ENCODE results near the gene PLA2G12A.
A peak's percentile ranks its signal among the peaks of the same experiment; 100 is the strongest.

The PLA2G12A gene

GRCh38 chr4:109675843-109676242 is 54.0 kb downstream of the PLA2G12A start:
- no peak for DNase-seq

DNA sequence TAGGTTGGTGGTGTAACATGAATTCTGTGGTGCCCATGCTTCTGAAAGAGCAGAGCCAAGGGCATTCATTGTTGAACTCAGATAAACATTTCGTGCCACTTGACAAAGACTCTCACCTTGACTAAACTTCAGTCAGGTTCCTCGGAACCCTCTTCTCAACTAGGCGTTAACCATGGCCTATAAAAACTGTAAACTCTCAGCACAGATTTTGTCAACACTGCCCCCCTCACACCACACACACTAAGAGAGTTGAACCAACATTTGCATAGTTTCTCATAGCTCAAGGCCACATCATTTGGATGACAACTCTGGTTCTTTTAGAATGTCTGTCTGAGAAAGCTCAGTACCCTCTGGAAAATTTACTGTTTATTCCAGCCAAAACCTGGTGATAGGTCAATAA is 54.7 kb downstream of the PLA2G12A start:
- DNase-seq = no peak

DNA sequence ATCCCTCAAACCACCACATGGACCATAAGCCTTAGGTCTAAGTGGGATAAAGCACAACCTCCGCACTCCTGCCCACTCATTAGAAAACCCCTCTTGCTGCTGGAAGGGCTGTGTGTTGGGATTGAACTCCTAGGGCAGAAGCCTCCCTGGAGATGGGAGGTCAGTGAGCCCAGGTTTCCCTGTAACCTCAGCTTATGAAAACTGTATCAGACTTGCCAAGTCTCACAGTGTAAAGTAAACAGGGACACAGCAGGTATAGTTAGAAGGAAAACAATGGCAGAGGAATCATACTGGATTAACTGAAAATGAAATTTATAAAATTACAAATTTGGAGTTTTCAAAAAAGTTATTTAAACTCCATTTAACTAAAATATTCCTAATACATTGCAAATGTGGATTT is 56.6 kb downstream of the PLA2G12A start:
- no peak for DNase-seq

DNA sequence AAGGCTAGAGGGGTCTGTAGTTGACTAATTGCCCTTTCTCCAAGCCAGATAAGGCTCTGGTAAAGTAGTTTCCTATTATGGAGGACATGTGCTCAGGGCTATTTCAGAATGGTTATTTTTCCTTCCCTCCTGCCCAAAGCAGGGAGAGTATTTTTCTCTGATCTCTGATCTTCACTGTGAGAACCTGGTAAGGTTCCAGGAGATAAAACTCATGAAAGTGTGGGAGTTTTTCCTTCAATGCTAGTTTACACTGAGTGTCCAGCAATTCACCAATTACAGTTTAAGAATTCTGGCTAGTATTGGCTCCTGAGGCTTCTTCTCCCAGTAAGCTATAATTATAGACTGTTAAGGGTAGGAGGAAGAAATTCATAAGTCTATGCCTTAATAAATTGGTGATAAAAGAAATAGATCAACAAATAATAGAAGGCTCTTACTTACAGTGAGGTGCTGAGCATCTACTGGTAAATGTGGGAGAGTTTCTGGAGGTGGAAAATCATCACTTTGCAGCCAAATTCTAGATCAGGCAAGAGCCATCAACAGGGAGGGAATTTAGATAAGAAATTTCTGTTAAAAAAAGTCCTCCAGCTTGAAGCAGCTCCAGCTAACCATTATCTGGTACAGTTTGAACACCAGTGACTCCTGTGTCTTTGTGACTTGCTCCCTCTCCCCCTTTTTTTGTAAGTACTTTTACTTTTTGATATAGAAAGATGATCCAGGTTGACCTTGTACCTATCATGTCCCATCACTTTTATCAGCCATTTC is 57.5 kb downstream of the PLA2G12A start:
- DNase-seq = no peak

- DNase-seq = peak; percentile 48
These were observed 58.5 kb downstream of the PLA2G12A start for GRCh38 chr4:109671350-109671749.

DNA sequence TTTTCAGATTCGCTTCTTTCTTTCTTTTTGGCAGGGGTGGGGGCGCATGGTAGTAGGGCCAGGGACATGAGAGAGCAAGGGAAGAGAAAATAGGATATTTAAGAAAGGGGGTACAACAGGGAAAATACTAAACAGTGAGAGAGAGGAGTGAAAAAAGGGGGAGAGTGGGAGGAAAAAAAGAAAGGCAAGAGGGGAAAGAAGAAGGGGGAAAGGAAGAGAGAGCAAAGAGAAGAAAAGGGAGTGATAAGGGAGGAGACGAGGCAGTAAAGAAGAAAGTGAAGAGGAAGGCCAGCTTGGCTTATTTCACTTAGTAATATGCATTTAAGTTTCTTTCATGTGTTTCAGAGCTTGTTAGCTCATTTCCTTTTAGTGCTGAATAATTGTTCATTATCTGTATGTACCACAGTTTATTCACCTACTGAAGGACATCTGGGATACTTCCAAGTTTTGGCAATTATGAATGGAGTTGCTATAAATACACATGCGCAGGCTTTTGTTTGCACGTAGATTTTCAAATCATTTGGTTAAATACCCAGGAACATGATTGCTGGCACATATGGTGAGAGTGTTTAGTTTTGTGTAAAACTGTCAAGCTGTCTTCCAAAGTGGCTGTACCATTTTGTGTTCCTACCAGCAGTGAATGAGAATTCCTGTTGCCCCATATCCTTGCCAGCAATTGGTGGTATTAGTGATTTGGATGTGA is 63.9 kb downstream of the PLA2G12A start:
- no peak for DNase-seq

DNA sequence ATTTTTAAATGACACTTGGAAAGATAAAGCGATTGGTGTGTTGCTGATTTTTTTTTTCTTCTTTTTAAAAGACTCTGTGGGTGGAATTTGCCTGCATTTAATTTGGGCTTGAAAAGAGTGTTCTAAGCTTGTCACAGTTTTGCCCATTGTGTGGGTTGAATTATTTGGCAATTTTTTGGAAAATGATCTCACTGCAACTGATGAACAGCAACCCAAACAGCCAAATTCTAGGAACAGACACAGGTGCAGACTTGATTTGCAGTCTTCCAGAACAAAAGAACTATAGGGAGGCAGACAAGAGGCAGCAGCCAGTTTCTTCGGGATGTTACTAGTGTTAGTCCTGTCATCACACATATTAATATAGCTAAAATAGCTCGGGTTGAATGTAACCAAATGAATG is 67.1 kb downstream of the PLA2G12A start:
- DNase-seq = no peak

DNA sequence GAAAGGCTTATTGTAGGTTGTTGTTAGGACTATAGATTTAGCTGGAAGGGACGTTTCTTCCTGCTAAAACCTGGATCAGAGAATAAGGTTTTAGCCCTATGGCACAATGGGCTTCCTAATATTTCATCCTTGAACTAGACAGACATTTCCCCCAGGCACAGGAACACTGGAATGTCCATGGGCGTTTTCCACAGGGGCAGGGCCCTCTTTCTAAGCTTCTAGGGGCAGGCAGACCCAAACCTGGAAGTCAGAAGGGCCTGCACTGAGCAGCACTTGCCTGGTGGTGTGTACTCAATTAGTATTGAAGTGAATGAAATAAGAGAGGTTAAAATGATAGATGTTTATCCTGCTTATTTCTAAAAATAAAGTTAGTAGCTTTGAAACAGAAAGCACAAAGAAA is 67.8 kb downstream of the PLA2G12A start:
- no peak for DNase-seq

Data from stimulated activated CD4-positive, alpha-beta T cell treated with anti-CD3 and anti-CD28 coated beads, Interleukin-4, amount 100 ng/mL, for 24 hours (primary cell).